Brain microvascular endothelial cell (primary cell): ENCODE data around the gene PLEK2.

Experiments
- DNase-seq: peaks from one replicate; pipeline ENCODE4 v3.0.0-alpha.2; 2020
- H3K27ac ChIP-seq: fragments of 250-450 bp; sonication (Bioruptor Pico); 2 replicates; pipeline ENCODE4 v1.5.1; 2020; ENCODE audit warnings: mild to moderate bottlenecking, moderate library complexity
- H3K27me3 ChIP-seq: fragments of 250-450 bp; sonication (Bioruptor Pico); replicated peaks from 2 replicates; pipeline ENCODE4 v1.5.1; 2020; ENCODE audit warnings: mild to moderate bottlenecking
- H3K36me3 ChIP-seq: fragments of 250-450 bp; sonication (Bioruptor Pico); replicated peaks from 2 replicates; pipeline ENCODE4 v1.5.1; 2020; ENCODE audit warnings: mild to moderate bottlenecking
- H3K4me3 ChIP-seq: 2 replicates; pipeline ENCODE4 v1.5.1; 2011; ENCODE audit warnings: low read depth, mild to moderate bottlenecking, control low read depth, low read length, moderate library complexity
- in situ Hi-C: cut with HindIII; loops from 2 replicates; pipeline ENCODE4 v1.10.0; 2017; ENCODE audit warnings: low sequenced_read_pairs, low pct_ligation_motif_present
- TF ChIP-seq, protein P1 (sequence below): IDR thresholded peaks from 2 replicates; pipeline ENCODE4 v1.5.1; 2011; ENCODE audit warnings: low read depth, mild to moderate bottlenecking, moderate library complexity, low read length, control low read depth, inconsistent platforms; ENCODE audit errors: missing control alignments

The PLEK2 gene

DNA sequence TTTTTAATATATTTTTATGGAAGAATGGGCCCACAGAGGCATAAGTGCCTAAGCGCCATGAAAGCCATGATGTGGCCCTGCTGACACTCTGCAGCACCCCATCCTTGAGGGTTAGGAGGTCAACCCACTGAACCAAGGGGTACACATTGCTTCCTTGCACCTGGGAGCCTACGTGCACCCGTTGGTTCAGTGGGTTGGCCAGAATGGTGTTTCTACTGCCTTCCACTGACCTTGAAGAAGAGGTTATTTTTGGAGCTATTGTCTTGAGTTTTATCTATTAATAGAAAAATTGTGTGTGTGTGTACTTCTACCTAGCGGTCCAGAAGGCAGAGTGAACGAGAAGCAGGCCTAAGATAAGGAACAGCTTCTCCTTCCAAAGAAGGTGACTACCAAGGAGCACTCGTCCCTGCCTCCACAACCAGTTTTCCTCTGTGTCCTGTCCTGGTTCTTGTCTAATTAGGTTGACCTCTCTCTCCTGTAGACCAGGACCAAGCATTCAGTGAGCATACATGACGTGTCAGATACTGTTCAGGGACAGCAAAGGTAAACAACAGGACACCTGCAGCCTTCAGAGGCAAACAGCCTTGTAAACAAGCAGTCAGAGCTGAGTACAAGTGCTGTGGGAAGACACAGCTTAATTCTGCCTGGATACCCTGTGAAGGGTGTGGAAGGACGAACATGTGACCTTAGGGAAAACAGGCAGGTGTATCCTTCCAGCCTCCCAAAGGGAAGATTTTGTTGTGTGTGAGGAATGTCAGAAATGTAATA lies 30.4 kb upstream of the PLEK2 start:
- no peaks in the 10 kb centered on the region for H3K36me3 ChIP-seq
- H3K27me3 ChIP-seq: no peaks in the 10 kb centered on the region
- DNase-seq: no peak
- in situ Hi-C loops: no loop called here
- no peak overlapping the region for H3K27ac ChIP-seq
- no peak overlapping the region for H3K4me3 ChIP-seq
- TF ChIP-seq, protein P1, sequence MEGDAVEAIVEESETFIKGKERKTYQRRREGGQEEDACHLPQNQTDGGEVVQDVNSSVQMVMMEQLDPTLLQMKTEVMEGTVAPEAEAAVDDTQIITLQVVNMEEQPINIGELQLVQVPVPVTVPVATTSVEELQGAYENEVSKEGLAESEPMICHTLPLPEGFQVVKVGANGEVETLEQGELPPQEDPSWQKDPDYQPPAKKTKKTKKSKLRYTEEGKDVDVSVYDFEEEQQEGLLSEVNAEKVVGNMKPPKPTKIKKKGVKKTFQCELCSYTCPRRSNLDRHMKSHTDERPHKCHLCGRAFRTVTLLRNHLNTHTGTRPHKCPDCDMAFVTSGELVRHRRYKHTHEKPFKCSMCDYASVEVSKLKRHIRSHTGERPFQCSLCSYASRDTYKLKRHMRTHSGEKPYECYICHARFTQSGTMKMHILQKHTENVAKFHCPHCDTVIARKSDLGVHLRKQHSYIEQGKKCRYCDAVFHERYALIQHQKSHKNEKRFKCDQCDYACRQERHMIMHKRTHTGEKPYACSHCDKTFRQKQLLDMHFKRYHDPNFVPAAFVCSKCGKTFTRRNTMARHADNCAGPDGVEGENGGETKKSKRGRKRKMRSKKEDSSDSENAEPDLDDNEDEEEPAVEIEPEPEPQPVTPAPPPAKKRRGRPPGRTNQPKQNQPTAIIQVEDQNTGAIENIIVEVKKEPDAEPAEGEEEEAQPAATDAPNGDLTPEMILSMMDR: no peak

DNA sequence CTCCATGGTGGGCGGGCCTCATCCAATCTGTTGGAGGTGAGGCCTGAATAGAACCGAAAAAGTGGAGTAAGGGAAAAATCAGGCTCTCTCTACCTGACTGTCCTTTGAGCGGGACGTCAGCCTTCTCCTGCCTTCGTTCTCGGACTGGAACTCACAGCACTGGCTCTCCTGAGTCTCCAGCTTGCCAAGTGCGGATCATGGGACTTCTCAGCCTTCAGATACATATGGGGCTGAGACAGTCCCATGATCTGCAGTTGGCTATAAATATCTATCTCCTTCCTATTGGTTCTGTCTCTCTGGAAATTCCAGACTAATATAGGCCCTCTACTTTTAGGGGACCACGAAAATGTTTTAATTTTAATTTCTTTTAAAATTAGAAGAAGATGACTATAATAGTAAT lies 29.7 kb upstream of the PLEK2 start:
- no peak for DNase-seq
- Histone ChIP-seq H3K36me3 (no peaks in the 10 kb centered on the region), H3K27me3 (no peaks in the 10 kb centered on the region), H3K4me3 (no peak overlapping the region), H3K27ac (no peak overlapping the region)
- in situ Hi-C loops: no loop called here
- TF ChIP-seq, protein P1: no peak

DNA sequence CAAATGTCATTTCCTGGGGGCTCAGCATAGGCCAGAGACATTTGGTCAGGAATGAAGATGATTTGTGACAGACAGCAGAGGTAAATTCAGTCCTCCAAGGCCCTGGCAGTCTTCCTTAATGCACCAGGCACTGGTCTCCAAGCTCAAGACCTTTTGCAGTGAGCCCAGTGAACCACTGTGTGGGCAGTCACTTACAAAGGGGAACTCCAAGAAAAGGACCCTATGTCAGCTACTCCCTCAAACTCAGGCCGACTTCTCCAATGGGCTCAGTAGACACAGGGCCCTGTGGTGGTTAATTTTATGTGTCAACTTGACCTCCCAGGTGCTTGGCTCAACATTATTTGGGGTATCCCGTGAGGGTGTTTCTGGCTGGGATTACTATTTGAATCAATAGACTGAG lies 29.3 kb upstream of the PLEK2 start:
- no peaks in the 10 kb centered on the region for H3K27me3 ChIP-seq
- in situ Hi-C loops: no loop called here
- no peaks in the 10 kb centered on the region for H3K36me3 ChIP-seq
- TF ChIP-seq, protein P1: no peak
- no peak for DNase-seq
- H3K27ac ChIP-seq: no peak overlapping the region
- no peak overlapping the region for H3K4me3 ChIP-seq

DNA sequence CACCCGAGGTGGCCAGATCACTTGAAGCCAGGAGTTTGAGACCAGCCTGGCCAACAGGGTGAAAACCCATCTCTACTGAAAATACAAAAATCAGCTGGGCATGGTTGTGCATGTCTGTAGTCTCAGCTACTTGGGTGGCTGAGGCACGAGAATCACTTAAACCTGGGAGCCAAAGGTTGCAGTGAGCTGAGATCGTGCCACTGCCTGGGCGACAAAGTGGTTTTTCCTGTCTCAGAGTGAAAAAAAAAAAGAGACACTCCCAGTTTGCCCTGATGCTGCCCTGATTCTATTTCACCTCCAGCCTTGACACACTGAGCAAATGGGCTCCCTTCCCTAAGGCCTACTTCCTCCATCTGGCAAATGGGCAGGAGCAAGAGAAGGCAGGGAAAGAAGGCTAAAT lies 28.5 kb upstream of the PLEK2 start:
- in situ Hi-C loops: no loop called here
- H3K27me3 ChIP-seq: no peaks in the 10 kb centered on the region

DNA sequence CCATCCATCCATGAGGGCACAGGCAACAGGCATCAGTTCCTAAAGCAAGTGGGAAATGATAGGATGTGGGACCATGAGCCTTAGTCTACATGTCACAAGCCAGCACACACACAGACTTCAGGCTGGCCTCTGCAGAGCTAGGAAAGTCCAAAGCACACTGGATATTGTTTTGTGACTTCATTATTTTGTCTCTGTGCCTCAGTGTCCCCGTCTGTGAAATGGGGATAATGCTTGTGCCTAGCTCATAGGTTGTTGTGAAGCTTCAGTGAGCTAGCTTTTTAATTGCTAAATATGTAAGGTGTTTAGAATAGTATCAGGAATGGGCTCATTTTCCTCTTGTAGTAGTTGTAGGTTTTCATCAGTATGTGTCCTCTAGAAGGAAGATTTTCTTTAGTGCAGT lies 27.0 kb upstream of the PLEK2 start:
- Histone ChIP-seq H3K36me3 (no peaks in the 10 kb centered on the region), H3K27ac (no peak overlapping the region), H3K27me3 (peaks cover 4% of the 10 kb centered on the region), H3K4me3 (no peak overlapping the region)
- in situ Hi-C loops: no loop called here
- DNase-seq: no peak
- TF ChIP-seq, protein P1: no peak

More for the DNA sequence above, 28.5 kb upstream of the PLEK2 start:
- TF ChIP-seq, protein P1: no peak
- no peaks in the 10 kb centered on the region for H3K36me3 ChIP-seq
- DNase-seq: no peak
- H3K4me3 ChIP-seq: no peak overlapping the region
- no peak overlapping the region for H3K27ac ChIP-seq
